ENCODE measurements around the gene RPS28.

GRCh38 chr19:8338835-8339234 is 17.5 kb downstream of the RPS28 start:
- no peak for TF ChIP-seq CTCF (IDR thresholded peaks at IDR 0.05; ENCODE audit: insufficient read depth, low read length)
- TF ChIP-seq REST (IDR thresholded peaks at IDR 0.05; ENCODE audit: insufficient replicate concordance, low read depth) = no peak
- no peak for TF ChIP-seq POLR2AphosphoS5 (IDR thresholded peaks at IDR 0.05; ENCODE audit: low read depth)
- TF ChIP-seq SPI1 (IDR thresholded peaks at IDR 0.05; ENCODE audit: borderline replicate concordance, low read depth) = no peak
